Dendritic cell treated with granulocyte-macrophage colony-stimulating factor and Interleukin-4, amounts not matched to agents 40 ng/mL and 50 ng/mL, for 4 days (primary cell): ENCODE measurements around the gene ZNF362.

Experiments
- H3K27ac Mint-ChIP-seq: one replicate; pipeline ENCODE4 v1.8.0; 2022; ENCODE audit warnings: mild to moderate bottlenecking, mixed read lengths
- H3K27me3 Mint-ChIP-seq: one replicate; pipeline ENCODE4 v1.8.0; 2022; ENCODE audit warnings: mild to moderate bottlenecking, mixed read lengths
- H3K36me3 Mint-ChIP-seq: one replicate; pipeline ENCODE4 v1.8.0; 2022; ENCODE audit warnings: low read depth, mixed read lengths
- H3K4me1 Mint-ChIP-seq: one replicate; pipeline ENCODE4 v1.8.0; 2022; ENCODE audit warnings: low read depth, mixed read lengths
- H3K4me3 Mint-ChIP-seq: one replicate; pipeline ENCODE4 v1.8.0; 2022; ENCODE audit warnings: mild to moderate bottlenecking, moderate library complexity, mixed read lengths
- H3K9me3 Mint-ChIP-seq: one replicate; pipeline ENCODE4 v1.8.0; 2022; ENCODE audit warnings: mixed read lengths
- intact Hi-C: fragments of 100-400 bp; cut with micrococcal nuclease; formaldehyde crosslinking; loops from one replicate; pipeline ENCODE4 v1.15.0; 2022

The ZNF362 gene

GRCh38 chr1:33330906-33331305, 74.6 kb downstream of the ZNF362 start:
- Mint-ChIP-seq H3K4me1 (peaks cover 82% of the 10 kb centered on the region), H3K36me3 (peaks cover 84% of the 10 kb centered on the region), H3K9me3 (no peaks in the 10 kb centered on the region), H3K27me3 (no peaks in the 10 kb centered on the region), H3K27ac (no peak overlapping the region), H3K4me3 (no peak overlapping the region)
- intact Hi-C loops = no loop called here

DNA sequence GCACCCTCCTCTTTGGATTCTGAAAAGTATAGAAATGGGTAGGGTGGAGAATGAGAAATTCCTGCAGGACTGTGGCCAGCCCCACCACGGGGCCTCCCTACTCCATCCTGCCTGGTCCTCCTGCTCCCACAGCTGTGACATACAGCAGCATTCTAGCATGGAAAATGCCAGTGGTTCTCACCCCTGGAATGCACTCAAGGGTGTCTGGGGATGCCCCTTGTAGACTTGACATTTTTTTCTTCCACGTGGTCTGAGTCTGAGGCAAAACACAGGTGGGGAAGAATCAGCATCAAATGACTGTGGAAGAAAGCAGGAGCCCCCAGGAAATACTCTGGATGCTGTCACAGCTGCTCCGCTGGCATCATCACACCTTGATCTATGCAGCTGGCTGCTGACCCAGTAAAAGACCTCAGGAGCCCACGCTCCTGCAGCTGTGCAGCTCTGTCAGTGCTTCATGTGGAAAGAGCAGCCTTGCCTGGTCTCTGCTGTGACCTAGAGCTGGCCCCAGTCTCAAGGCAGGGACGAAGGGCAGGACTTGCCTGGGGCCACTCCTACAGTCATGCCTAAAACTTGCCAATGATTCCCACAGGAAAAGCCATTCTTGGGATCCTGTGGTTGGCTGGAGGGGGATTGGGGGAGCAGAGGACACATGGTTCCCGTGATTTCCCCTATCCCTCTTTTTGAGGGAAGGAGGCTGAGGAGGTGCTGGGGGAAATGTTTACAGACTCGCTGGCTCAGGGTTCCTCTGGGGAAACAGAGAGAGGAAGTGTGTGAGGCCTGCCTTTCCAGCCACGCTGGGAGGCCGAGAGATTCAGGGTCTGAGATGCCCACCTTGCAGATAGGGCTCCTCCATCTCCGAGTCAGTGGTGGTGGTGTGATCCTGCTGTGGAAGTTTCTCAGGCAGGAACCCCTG, 75.4 kb downstream of the ZNF362 start:
- peaks cover 86% of the 10 kb centered on the region for H3K36me3 Mint-ChIP-seq
- no peaks in the 10 kb centered on the region for H3K27me3 Mint-ChIP-seq
- H3K4me3 Mint-ChIP-seq = no peak overlapping the region
- peaks cover 82% of the 10 kb centered on the region for H3K4me1 Mint-ChIP-seq
- intact Hi-C loops = no loop called here
- no peak overlapping the region for H3K27ac Mint-ChIP-seq
- H3K9me3 Mint-ChIP-seq = no peaks in the 10 kb centered on the region

- H3K4me1 Mint-ChIP-seq = peaks cover 80% of the 10 kb centered on the region
- H3K27ac Mint-ChIP-seq = no peak overlapping the region
- intact Hi-C loops = no loop called here
- H3K9me3 Mint-ChIP-seq = no peaks in the 10 kb centered on the region
- H3K4me3 Mint-ChIP-seq = no peak overlapping the region
- peaks cover 81% of the 10 kb centered on the region for H3K36me3 Mint-ChIP-seq
- H3K27me3 Mint-ChIP-seq = no peaks in the 10 kb centered on the region
These were observed 76.1 kb downstream of the ZNF362 start for GRCh38 chr1:33332357-33332789.

DNA sequence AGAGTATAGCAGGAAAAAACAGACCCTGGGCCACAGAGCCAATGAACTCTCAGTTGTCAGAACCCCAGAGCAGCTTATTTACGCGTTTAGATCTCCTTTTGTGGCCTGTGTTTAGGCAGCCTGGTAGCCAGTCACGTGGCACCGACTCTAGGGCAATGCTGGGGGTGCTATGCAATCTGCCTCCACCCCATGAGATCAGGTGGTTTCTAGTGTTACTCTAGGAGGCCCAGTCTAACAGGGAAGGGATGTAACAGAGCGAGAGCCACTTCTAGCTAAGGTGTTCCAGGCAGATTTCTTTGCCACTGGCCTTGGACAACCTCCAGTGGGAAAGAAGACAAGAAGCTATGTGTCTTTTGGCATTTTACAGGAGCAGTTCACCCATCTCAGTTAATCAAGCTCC, 76.6 kb downstream of the ZNF362 start:
- Mint-ChIP-seq H3K27ac (no peak overlapping the region), H3K9me3 (no peaks in the 10 kb centered on the region), H3K4me1 (peaks cover 80% of the 10 kb centered on the region), H3K27me3 (no peaks in the 10 kb centered on the region), H3K36me3 (peaks cover 80% of the 10 kb centered on the region), H3K4me3 (no peak overlapping the region)
- intact Hi-C loops = no loop called here

- H3K4me3 Mint-ChIP-seq = no peak overlapping the region
- H3K4me1 Mint-ChIP-seq = peaks cover 80% of the 10 kb centered on the region
- intact Hi-C loops = no loop called here
- no peaks in the 10 kb centered on the region for H3K9me3 Mint-ChIP-seq
- H3K36me3 Mint-ChIP-seq = peaks cover 71% of the 10 kb centered on the region
- H3K27me3 Mint-ChIP-seq = no peaks in the 10 kb centered on the region
- H3K27ac Mint-ChIP-seq = no peak overlapping the region
These were observed 77.8 kb downstream of the ZNF362 start for GRCh38 chr1:33334081-33334552.

DNA sequence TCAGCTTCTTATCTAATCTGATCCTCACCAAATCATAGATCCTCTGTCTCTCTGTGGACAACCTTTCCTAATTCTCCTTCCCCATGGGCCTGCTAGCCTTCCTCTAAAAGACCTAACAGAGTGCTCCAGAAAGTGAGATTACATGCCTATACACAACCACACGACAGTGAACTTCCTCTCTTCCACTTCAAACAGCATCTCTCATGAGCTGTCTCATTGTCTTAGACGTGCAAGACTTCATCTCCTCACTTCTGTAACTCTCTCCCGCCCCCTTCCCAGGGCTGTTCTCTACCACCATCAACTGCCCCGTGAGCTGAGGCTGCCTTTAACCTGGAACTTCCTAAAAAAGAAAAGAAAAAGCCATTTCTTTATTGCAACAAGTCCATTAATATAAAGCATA, 78.7 kb downstream of the ZNF362 start:
- Mint-ChIP-seq H3K27me3 (no peaks in the 10 kb centered on the region), H3K9me3 (no peaks in the 10 kb centered on the region), H3K4me1 (peaks cover 80% of the 10 kb centered on the region), H3K36me3 (peaks cover 62% of the 10 kb centered on the region), H3K27ac (no peak overlapping the region), H3K4me3 (no peak overlapping the region)
- intact Hi-C loops = loop anchor here (5.0 kb wide), 1 partner anchor 38 kb away; no protein-coding TSS in a partner anchor

- Mint-ChIP-seq H3K4me1 (peaks cover 91% of the 10 kb centered on the region), H3K36me3 (peaks cover 54% of the 10 kb centered on the region), H3K27ac (no peak overlapping the region), H3K9me3 (no peaks in the 10 kb centered on the region), H3K4me3 (no peak overlapping the region), H3K27me3 (no peaks in the 10 kb centered on the region)
- intact Hi-C loops = loop anchor here (5.0 kb wide), 1 partner anchor 39 kb away; no protein-coding TSS in a partner anchor
These were observed 80.3 kb downstream of the ZNF362 start for GRCh38 chr1:33336580-33336979.

DNA sequence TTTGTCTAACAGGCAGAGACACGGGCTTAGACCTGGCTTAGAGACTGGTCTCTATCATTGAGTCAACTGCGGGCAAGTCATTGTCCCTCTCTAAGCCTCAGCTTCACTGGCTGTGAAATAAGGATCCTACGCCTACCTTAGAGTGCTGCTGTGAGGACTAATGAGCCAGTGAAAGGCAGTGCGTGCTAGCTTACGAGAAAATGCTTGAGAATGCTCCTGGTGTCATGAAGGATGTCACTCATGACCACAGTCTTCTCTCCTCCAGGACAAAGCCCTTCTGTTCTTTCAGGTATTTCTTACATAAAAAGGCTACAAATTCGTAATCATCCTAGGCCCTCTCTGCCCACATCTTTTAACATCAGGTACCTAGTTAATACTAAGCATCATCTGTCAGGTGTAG, 81.1 kb downstream of the ZNF362 start:
- intact Hi-C loops = loop anchor here (5.0 kb wide), 1 partner anchor 40 kb away; no protein-coding TSS in a partner anchor
- peaks cover 91% of the 10 kb centered on the region for H3K4me1 Mint-ChIP-seq

DNA sequence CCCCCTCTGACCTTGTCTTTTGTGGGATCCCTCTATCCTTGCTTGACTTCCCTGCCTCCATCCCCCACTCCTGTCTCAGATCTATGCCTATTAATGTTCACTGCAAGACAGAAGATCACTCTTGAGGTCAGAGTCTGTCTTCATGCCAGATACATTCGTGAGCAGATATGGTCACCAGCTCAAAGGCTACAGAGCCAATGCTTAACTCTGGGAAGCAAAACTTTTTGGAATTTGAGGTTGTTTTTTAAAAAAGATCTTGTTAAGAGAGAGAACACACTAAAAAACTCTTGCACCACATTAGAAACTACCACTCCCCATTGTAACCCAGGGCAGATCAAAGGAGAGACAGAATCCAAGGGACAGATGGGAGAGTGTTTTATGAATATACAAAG, 81.8 kb downstream of the ZNF362 start:
- H3K27me3 Mint-ChIP-seq = no peaks in the 10 kb centered on the region
- H3K9me3 Mint-ChIP-seq = no peaks in the 10 kb centered on the region

More for the DNA sequence above, 81.1 kb downstream of the ZNF362 start:
- H3K27ac Mint-ChIP-seq = peak overlapping the region; percentile 68
- no peaks in the 10 kb centered on the region for H3K27me3 Mint-ChIP-seq
- H3K4me3 Mint-ChIP-seq = no peak overlapping the region
- peaks cover 53% of the 10 kb centered on the region for H3K36me3 Mint-ChIP-seq
- H3K9me3 Mint-ChIP-seq = no peaks in the 10 kb centered on the region

DNA sequence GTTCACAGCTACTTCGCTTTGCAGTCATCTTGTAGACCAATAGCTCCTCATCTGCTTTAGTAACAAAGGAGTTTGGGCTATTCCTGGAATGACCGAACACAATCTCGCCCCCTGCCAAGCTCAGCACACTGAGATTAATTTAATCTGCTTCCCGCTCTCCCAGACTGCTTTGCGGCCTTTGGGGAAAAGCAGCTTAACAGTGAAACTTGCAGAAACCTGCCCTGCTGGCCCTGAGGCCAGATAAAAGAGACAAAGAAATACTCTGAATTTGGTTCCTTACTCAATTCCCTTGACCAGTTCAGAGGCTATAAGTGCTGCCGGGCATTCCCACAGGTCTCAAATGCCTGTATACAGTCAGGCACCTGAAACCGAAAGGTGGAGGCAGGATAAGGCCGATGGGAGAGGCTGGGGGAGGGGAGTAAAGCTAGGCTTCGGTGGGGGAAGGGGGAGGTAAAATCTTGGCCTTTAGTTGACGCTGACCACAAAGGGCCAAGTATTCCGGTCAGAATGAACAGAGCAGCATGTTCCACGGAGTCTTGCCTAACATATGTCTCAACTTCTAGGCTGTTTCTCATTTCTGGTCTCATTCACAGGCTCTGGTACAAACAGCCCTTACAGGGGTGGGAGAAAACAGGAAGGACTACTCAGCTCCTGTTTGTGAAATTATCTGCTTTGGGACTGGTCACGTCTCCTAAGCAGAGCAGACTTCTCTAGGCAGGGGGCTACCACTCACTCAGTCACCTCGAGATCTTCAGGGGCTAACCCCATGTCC, 82.3 kb downstream of the ZNF362 start:
- peak overlapping the region; percentile 2 for H3K4me3 Mint-ChIP-seq
- no peaks in the 10 kb centered on the region for H3K9me3 Mint-ChIP-seq
- intact Hi-C loops = loop anchor here (5.0 kb wide), 1 partner anchor 41 kb away; no protein-coding TSS in a partner anchor
- peaks cover 49% of the 10 kb centered on the region for H3K36me3 Mint-ChIP-seq
- no peaks in the 10 kb centered on the region for H3K27me3 Mint-ChIP-seq
- H3K4me1 Mint-ChIP-seq = peaks cover 87% of the 10 kb centered on the region
- H3K27ac Mint-ChIP-seq = peak overlapping the region; percentile 68

More for the DNA sequence above, 81.8 kb downstream of the ZNF362 start:
- peak overlapping the region; percentile 68 for H3K27ac Mint-ChIP-seq
- intact Hi-C loops = loop anchor here (5.0 kb wide), 1 partner anchor 41 kb away; no protein-coding TSS in a partner anchor
- H3K4me3 Mint-ChIP-seq = no peak overlapping the region
- peaks cover 53% of the 10 kb centered on the region for H3K36me3 Mint-ChIP-seq
- peaks cover 92% of the 10 kb centered on the region for H3K4me1 Mint-ChIP-seq

- H3K4me1 Mint-ChIP-seq = peaks cover 79% of the 10 kb centered on the region
- H3K27me3 Mint-ChIP-seq = no peaks in the 10 kb centered on the region
- peaks cover 44% of the 10 kb centered on the region for H3K36me3 Mint-ChIP-seq
- H3K4me3 Mint-ChIP-seq = no peak overlapping the region
- peak overlapping the region; percentile 68 for H3K27ac Mint-ChIP-seq
- intact Hi-C loops = loop anchor here (5.0 kb wide), 1 partner anchor 42 kb away; no protein-coding TSS in a partner anchor
- H3K9me3 Mint-ChIP-seq = no peaks in the 10 kb centered on the region
These were observed 83.1 kb downstream of the ZNF362 start for GRCh38 chr1:33339413-33339812.

GRCh38 chr1:33341190-33341589, 84.9 kb downstream of the ZNF362 start:
- H3K4me1 Mint-ChIP-seq = peaks cover 66% of the 10 kb centered on the region
- H3K27me3 Mint-ChIP-seq = no peaks in the 10 kb centered on the region
- no peaks in the 10 kb centered on the region for H3K9me3 Mint-ChIP-seq
- H3K27ac Mint-ChIP-seq = peak overlapping the region; percentile 13
- no peak overlapping the region for H3K4me3 Mint-ChIP-seq
- intact Hi-C loops = no loop called here
- peaks cover 39% of the 10 kb centered on the region for H3K36me3 Mint-ChIP-seq

DNA sequence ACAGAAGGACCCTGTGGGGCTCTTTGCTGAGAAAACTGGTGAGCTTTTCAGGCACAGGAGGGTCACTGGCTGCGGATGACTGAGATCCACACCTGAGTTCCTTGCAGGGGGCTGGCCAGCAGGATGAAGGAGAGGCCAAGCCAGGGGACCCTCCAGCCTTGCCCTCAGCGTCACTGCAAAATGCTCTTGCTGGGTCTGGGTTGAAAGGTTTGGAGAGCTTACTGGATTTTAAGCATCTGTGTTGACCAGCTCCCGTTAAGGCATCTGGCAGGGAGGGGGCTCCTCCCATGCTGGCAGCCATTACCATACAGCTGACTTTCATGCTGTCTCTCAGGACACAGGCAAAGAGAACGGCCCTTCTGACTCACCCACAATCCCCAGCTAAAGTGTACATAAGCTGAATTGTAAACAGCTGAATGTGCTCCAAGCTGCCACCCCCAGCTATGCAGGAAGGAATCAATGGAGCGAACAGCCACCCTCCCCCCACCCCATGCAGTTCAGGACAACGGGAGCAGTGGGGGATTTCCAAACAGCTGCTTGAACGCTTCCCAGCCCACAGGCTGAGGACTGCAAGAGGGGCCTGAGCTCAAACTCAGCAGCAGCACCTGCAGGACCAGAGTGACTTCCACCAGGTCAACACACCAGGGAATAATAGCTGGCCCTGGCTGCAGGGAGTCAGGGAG, 85.9 kb downstream of the ZNF362 start:
- peaks cover 68% of the 10 kb centered on the region for H3K4me1 Mint-ChIP-seq
- intact Hi-C loops = no loop called here
- no peaks in the 10 kb centered on the region for H3K9me3 Mint-ChIP-seq
- H3K36me3 Mint-ChIP-seq = peaks cover 37% of the 10 kb centered on the region
- no peaks in the 10 kb centered on the region for H3K27me3 Mint-ChIP-seq
- no peak overlapping the region for H3K27ac Mint-ChIP-seq
- H3K4me3 Mint-ChIP-seq = no peak overlapping the region
